ENCODE measurements around the gene ATAD3A.

ATAD3A gene

GRCh38 chr1:1559066-1559465 is 47.1 kb downstream of the ATAD3A start:
- Histone ChIP-seq H3K79me2 (ENCODE audit: insufficient read depth, low read length) (no peaks in the 10 kb centered on the region; the same call in 1 of the 2 replicates), H3K27me3 (ENCODE audit: low read length) (no peaks in the 10 kb centered on the region), H3K36me3 (ENCODE audit: low read length) (no peaks in the 10 kb centered on the region), H3K4me2 (ENCODE audit: low read depth, low read length, poor library complexity, severe bottlenecking) (no peak overlapping the region), H3K9ac (ENCODE audit: low read length) (no peak overlapping the region), H3K9me2 (replicated peaks; ENCODE audit: insufficient read depth, low read length) (no peaks in the 10 kb centered on the region), H3K4me3 (ENCODE audit: insufficient read depth, low read length, poor library complexity, severe bottlenecking) (no peak overlapping the region), H2AFZ (ENCODE audit: low read depth, low read length, severe bottlenecking) (no peak overlapping the region), H3K27ac (ENCODE audit: low read depth, low read length) (no peak overlapping the region), H4K20me1 (ENCODE audit: low read depth, low read length) (no peaks in the 10 kb centered on the region), H3K9me3 (ENCODE audit: insufficient read depth, low read length) (no peaks in the 10 kb centered on the region), H3F3A (ENCODE audit: insufficient read depth) (peaks cover 4% of the 10 kb centered on the region; the same call in 1 of the 2 replicates)
- TF ChIP-seq EZH2phosphoT487 (conservative IDR thresholded peaks at IDR 0.05; ENCODE audit: low read length) (no peak), CTCF (IDR thresholded peaks at IDR 0.05; ENCODE audit: insufficient read depth, low read length, poor library complexity, severe bottlenecking) (no peak)

DNA sequence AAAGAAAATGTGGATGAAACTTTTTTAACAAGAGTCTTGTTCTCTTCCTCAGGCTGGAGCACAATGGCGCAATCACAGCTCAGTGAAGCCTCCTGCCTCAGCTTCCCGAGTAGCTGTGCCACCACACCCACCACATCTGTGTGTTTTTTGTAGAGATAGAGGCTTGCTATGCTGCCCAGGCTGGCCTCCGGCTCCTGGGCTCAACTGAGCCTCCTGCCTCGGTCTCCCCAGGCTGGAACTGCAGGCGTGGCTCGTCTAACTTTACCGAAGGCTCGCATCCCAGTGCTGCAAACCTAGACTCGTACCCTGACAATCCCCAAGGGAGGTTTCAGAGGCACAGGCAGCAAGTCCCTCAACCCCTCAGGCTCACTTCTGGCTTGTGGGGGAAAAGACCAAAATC is 48.2 kb downstream of the ATAD3A start:
- Histone ChIP-seq H3K79me2 (ENCODE audit: insufficient read depth, low read length) (peaks cover 8% of the 10 kb centered on the region), H3K36me3 (ENCODE audit: low read length) (no peaks in the 10 kb centered on the region)

GRCh38 chr1:1561801-1562470 is 50.0 kb downstream of the ATAD3A start:
- H3K36me3 ChIP-seq (ENCODE audit: low read length): no peaks in the 10 kb centered on the region; the same call in 1 of the 2 replicates
- no peak overlapping the region for H3K4me2 ChIP-seq (ENCODE audit: low read depth, low read length, poor library complexity, severe bottlenecking)
- H3K27me3 ChIP-seq (ENCODE audit: low read length): no peaks in the 10 kb centered on the region
- H3K27ac ChIP-seq (ENCODE audit: low read depth, low read length): no peak overlapping the region
- no peak overlapping the region for H3K9ac ChIP-seq (ENCODE audit: low read length)
- peaks cover 4% of the 10 kb centered on the region; the same call in 1 of the 2 replicates for H3F3A ChIP-seq (ENCODE audit: insufficient read depth)
- TF ChIP-seq EZH2phosphoT487 (conservative IDR thresholded peaks at IDR 0.05; ENCODE audit: low read length): no peak
- no peak for TF ChIP-seq CTCF (IDR thresholded peaks at IDR 0.05; ENCODE audit: insufficient read depth, low read length, poor library complexity, severe bottlenecking)
- peaks cover 8% of the 10 kb centered on the region; the same call in 1 of the 2 replicates for H4K20me1 ChIP-seq (ENCODE audit: low read depth, low read length)
- H3K9me3 ChIP-seq (ENCODE audit: insufficient read depth, low read length): no peaks in the 10 kb centered on the region
- H3K9me2 ChIP-seq (replicated peaks; ENCODE audit: insufficient read depth, low read length): no peaks in the 10 kb centered on the region
- no peak overlapping the region for H2AFZ ChIP-seq (ENCODE audit: low read depth, low read length, severe bottlenecking)
- H3K79me2 ChIP-seq (ENCODE audit: insufficient read depth, low read length): peaks cover 26% of the 10 kb centered on the region
- no peak overlapping the region for H3K4me3 ChIP-seq (ENCODE audit: insufficient read depth, low read length, poor library complexity, severe bottlenecking)

More for the DNA sequence above, 48.2 kb downstream of the ATAD3A start:
- Histone ChIP-seq H3F3A (ENCODE audit: insufficient read depth) (peaks cover 4% of the 10 kb centered on the region; the same call in 1 of the 2 replicates), H3K9me2 (replicated peaks; ENCODE audit: insufficient read depth, low read length) (no peaks in the 10 kb centered on the region), H2AFZ (ENCODE audit: low read depth, low read length, severe bottlenecking) (no peak overlapping the region), H3K9me3 (ENCODE audit: insufficient read depth, low read length) (no peaks in the 10 kb centered on the region), H3K4me3 (ENCODE audit: insufficient read depth, low read length, poor library complexity, severe bottlenecking) (no peak overlapping the region), H3K4me2 (ENCODE audit: low read depth, low read length, poor library complexity, severe bottlenecking) (no peak overlapping the region), H3K27me3 (ENCODE audit: low read length) (no peaks in the 10 kb centered on the region), H3K27ac (ENCODE audit: low read depth, low read length) (no peak overlapping the region), H3K9ac (ENCODE audit: low read length) (no peak overlapping the region), H4K20me1 (ENCODE audit: low read depth, low read length) (no peaks in the 10 kb centered on the region)
- TF ChIP-seq EZH2phosphoT487 (conservative IDR thresholded peaks at IDR 0.05; ENCODE audit: low read length) (no peak), CTCF (IDR thresholded peaks at IDR 0.05; ENCODE audit: insufficient read depth, low read length, poor library complexity, severe bottlenecking) (no peak)

Data from SU-DHL-6 (cell line).